GM21528 (cell line): Measurements from ENCODE around the gene MAP3K13.

Experiments used
- ATAC-seq: cut with Tn5 transposase; IDR thresholded peaks from one replicate; pipeline ENCODE4 v1.9.1; 2021; ENCODE audit warnings: mild to moderate bottlenecking, moderate library complexity; ENCODE audit not compliant: unreplicated experiment, low FRiP score

MAP3K13 gene, protein sequence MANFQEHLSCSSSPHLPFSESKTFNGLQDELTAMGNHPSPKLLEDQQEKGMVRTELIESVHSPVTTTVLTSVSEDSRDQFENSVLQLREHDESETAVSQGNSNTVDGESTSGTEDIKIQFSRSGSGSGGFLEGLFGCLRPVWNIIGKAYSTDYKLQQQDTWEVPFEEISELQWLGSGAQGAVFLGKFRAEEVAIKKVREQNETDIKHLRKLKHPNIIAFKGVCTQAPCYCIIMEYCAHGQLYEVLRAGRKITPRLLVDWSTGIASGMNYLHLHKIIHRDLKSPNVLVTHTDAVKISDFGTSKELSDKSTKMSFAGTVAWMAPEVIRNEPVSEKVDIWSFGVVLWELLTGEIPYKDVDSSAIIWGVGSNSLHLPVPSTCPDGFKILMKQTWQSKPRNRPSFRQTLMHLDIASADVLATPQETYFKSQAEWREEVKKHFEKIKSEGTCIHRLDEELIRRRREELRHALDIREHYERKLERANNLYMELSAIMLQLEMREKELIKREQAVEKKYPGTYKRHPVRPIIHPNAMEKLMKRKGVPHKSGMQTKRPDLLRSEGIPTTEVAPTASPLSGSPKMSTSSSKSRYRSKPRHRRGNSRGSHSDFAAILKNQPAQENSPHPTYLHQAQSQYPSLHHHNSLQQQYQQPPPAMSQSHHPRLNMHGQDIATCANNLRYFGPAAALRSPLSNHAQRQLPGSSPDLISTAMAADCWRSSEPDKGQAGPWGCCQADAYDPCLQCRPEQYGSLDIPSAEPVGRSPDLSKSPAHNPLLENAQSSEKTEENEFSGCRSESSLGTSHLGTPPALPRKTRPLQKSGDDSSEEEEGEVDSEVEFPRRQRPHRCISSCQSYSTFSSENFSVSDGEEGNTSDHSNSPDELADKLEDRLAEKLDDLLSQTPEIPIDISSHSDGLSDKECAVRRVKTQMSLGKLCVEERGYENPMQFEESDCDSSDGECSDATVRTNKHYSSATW

DNA sequence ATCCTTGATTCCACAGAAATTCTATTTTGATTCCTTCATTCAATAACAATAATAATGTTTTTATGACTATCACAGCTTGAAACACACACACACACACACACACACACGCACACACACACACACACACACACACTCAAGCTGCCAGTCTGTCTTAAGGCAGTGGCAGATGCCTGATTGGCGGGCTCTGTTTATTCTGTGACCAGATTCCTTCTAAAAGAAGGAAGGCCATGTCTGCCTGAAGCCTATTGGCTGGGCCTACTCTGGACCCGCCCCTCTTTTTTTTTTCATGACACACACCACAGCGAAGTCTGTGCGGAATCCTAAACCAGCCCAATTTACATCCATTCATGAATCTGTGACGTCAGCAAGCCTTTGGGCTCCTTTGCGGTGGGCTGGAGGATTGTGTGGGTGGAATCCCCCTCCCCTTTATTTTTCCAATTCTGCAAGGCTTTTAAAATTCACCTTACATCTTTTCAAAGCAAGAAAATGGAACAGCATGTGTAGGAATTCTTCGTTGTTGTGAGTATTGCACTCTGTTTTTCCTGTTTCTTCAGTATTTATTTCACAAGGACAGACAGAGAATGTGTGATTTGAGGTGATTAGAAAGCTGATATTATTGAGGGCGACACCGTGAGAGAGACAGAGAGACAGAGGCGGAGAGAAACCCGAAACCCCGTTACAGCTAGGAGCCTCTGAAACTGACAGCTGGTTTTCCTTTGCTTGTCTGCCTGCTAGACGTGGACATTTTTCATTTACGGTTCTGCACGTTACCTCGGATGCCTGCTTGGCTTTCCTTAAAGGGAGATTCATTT lies at the start of gene MAP3K13:
MAP3K13 (plus strand) TSS at position 287 of the 812 bp plus-strand sequence. CDS start 65,446 bp downstream, outside the sequence.
- ATAC-seq, result peak; percentile 93

DNA sequence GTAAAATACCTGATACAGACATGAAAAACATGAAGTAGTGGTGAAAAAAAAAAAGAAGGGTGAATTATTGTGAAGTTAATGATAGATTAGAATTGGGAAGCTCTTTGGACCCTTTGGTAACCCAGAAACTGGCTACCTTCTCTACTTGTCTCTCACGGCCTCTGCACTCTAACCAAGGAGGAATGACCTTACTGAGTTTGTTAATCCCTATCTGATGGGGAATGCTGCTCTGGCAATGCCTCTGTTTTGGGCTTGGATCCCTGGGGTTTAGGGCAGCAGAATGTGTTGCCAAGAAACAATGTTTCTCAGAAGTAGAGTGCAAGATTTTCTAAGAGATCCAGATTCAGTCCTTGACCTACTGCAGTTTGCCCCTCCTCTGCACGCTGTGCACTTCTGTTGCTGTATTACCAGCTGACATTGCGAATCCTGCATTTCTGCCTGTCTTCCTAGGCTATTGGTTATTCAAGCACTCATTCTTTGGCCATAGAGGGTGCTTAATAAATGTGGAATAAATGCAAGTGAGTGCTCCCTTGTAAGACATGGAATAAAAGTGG lies 49.2 kb upstream of the MAP3K13 start:
- ATAC-seq, result no peak

DNA sequence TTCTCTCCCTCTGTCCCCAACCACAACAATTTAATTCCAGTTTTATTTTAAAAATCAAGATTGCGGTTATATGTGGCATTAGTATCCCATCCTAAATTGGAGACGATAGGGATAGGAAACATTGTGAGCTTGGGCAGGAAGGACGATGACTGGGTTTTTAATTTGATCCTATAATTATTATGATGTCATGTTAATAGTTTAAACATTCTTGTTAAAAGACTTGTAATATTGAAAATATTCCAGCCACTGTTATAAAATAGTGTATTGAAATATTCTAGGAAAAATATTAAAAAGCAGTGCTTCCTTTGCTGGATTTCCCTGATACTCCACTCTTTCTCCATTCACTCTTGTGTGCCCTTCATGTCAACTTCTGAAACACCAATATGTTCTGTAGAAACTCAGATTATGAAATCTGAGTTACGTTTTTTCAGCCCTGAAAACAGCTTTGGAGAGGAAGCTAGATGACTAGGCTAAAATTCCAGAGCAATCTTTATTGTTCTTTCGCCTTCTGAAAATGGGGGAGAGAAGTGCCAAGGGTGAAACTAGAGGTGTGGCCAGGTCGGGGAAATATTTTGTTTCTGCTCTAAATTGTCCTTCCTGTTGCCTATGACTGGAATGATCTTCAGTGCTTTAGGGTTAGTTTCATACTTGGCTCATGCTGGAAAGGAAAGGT lies 46.1 kb upstream of the MAP3K13 start:
- no peak for ATAC-seq

DNA sequence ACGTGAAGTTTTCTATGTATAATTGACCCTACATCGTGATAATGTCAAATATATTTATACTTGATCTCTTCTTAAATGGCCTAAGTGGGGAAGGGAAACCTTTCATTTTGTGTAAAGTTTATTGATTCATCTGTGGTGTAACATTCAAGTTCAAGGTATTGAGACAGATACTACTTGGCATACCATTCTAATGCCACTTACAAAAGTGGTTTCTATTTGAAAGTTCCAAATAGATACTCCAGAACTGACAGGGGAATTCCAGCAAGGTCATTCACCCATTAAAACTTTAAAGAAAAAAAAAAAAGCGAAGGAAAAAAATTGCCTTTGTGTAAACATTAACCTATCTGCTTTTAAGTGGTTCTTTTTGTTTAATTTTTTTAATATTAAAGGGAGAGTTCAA lies 45.3 kb upstream of the MAP3K13 start:
- no peak for ATAC-seq

DNA sequence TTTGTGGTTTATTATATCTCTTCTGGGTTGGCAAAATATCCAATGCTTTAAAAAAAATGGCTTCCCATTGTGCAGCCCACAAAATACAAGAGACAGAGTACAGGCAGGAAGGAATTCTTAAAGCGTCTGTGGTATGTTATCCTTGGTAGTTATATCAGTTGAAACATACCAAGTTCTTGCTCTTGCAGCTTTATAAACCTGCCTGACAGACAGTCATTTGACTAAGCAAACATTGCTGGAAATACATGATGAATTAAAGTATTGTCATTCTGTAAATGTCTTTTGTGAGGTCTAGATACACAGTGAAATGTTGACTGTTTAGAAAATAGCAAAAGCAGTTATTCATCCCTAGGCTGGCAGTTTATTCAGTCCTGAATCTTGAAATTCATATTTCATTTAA lies 44.8 kb upstream of the MAP3K13 start:
- no peak for ATAC-seq

DNA sequence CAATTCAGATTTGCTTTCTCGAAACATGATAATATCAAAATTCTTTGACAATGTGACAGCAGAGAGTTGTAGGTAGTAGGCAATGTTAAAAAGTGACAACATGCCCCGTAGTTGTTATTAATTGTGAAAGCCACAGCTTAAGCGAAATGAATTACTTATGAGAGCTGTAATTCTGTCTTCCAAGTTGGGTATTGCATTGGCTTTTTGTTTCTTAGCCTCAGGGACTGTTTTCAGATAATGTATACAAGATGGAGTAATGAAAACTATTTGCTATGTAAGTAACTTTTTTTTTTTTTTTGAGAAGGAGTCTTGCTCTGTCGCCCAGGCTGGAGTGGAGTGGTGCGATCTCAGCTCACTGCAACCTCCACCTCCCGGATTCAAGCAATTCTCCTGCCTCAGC lies 43.1 kb upstream of the MAP3K13 start:
- no peak for ATAC-seq

DNA sequence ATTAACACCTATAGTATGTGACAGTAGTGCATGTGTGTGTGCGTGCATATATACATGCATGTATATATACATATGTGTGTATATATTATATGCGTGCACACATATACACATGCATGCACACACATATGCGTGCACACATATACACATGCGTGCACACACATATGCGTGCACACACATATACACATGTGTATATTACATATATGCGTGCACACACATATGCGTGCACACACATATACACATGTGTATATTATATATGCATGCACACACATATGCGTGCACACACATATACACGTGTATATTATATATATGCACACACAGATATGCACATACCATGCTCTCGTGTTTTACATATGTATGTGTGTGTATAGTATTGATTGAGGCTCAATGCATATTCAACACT lies 42.0 kb upstream of the MAP3K13 start:
- no peak for ATAC-seq

DNA sequence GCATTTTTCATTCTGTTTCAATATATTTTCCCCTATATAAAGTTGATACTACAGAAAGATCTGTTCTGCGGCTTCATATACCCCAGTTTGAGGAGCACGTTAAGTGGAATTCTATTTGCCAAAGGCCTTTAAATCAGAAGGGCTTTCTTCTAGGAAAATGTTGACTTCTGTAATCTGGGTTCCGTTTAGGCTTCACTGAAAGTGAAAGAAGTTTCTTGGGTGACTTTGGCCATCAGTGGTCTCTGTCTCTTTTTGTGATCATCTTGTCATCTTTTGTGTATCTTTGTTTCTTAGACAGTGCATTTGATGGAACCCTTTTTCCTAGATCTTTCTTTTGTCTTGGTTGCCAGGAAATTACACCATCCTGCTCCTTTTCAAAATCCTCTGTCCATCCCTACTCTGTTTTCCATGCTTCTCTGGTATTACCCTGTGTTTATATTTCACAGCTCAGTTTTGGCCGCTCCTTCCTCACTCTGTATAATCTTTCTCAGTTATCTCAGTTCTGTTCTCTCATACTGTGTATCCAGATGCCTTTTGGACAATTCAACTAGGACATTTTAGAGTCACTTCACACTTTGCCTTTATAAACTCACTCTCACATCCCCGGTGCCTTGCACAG lies 40.7 kb upstream of the MAP3K13 start:
- ATAC-seq, result no peak

DNA sequence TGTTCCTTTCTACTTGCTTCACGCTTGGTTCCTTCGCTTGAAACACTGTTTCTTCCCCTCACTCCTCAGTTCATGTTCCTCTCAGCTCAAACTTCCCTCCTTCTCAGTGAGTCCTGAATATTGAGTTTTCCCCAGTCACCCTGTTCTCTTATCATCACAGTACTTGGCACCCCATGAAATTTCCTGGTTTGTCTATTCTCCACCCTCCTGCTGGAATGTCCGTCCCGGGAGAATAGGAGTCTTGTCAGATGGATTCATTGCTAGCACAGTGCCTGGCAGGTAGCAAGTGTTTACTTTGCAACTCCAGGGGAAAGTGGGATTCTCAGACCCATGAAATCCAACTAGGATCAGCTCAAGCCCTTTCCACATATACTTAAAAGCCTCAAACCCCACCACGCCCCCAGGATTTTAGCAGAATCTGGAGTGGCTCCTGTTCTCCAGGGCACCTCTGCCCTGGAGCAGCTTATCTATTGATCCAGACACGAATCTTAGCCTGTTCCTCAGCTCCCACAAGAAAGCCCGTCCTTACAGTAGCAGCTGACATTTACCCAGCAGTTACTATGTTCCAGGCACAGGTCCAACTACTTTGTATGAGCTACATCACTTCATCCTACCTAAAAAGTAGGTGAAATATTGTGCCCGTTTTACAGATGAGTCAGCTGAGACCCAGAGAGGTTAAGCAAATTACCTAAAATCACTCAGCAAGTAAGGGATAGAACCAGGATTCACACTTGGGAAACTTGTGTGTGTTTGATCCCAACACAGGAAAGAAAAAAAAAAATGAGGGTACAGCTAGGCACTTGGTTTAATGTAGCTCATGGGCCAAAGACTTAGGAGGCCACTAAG lies 36.8 kb upstream of the MAP3K13 start:
- no peak for ATAC-seq

DNA sequence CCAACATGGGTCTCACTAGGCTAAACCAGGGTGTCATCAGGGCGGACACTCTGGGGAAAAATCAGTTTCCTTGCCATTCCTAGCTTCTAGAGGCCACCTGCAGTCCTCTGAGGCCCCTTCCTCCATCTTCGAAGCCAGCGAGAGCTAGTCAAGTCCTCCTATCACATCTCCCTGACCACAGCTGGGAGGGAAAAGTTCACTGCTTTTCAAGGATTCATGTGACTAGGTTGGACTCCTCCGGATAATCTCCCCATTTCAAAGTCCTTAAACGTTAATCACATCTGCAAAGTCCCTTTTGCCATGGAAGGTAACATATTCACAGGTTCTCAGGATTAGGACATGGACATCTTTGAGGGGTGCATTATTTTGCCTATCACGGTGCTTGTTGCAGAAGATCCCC lies 35.9 kb upstream of the MAP3K13 start:
- no peak for ATAC-seq

DNA sequence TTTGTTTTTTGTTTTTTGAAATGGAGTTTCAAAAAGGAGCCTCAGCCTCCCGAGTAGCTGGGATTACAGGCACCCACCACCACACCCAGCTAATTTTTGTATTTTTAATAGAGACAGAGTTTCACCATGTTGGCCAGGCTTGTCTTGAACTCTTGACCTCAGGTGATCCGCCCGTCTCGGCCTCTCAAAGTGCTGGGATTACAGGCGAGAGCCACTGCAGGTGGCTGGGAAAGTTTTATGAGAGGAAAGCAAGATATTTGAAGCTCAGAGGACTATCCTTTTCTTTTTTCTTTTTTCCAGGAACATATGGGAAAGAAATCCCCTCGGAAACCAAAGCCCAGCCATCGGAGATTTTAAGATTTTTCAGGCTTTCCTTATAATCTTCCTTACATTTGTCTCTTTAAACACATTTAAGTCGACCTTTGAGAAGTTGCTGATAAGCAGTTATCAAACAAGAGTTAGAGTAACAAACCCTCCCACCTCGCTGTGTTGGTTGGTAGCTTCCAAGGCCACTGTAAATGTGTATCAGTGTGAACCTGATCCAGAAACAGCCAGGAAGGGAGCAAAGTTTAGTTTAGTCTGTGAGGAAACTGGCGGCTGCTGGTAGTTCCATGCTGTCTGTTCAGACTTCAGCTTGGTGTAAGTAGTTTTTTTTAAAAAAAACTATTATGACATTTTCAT lies 34.5 kb upstream of the MAP3K13 start:
- no peak for ATAC-seq

DNA sequence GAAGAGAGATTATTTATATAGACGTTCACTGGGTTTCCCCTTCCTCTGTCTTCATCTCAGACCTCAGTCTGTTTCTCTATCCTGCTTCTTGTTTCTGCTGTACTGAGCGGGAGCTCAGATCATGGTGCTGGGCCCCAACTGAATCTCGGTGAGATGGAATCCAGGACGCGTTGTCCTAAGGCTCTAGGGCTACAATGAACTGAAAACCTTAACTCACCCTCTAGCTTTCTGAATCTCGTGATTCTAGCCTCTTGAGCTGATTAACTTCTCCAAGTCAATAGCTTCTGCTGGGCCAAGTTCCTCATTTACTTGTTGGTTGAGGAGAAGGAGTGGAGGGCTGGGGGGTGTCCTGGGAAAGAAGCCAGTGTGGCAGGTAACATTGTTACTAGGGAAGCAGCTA lies 32.7 kb upstream of the MAP3K13 start:
- ATAC-seq, result no peak

DNA sequence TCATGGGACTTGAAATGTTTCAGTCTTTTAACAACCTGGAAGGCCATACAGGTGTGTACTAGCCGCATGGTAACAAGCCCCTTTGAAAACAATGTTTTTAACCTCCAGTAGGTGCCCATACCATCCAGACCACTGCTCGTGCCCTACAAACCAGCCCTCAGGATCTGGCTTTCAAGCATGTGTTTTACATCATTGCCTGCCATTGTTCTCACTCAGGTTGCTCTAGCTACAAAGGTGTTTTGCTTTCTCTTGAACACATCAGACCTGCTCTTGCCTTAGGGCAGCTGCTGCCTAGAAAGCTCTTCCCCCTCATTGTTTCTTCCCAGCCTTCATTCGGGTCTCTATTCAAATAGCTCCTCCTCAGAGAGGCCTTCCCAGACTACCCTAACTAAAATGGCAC lies 32.3 kb upstream of the MAP3K13 start:
- ATAC-seq, result no peak

DNA sequence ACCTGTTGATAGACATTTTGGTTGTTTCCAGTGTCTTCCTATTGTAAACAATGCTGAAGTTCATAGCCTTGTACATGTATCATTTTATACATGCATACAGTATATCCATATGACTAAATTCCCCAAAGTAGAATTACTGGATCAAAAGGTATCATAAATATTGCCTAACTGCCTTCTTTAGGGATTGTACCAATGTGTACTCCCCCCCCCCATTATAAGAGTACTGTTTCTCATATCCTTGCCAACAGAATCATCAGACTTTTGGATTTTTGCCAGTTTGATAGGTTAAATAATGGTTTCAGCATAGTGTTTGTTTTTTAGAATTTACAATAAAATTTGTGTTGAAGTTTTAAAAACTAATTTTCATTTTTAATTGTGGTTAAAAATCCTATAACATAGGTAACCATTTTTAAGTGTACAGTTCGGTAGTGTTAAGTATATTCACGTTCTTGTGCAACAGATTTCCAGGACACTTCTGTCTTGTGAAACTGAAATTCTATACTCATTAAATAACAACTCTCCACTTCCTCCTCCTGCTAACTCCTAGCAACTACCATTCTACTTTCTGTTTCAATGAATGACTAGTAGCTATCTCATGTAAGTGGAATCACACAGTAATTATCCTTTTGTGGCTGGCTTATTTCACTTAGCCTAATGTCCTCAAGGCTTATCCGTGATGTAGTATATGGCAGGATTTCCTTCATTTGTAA lies 30.8 kb upstream of the MAP3K13 start:
- ATAC-seq, result peak; percentile 98

DNA sequence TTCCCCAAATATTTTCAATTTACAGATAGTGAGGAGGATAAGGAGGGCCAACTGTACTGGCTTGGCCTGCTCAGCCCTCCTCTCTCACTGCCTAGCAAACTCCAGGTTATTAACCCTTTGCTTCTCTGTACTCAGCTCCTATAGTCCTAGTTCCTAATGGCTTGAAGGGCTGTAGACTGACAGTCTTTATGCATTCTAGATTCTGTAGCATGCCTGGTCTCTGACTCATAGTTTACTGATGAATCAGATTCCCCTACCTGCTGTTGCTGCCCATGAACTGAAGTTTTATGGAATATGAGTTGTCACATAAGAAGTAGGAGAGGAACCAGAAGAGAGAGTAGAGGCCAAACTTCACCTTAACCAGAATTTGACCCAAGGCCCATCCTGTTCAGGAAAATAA lies 27.1 kb upstream of the MAP3K13 start:
- no peak for ATAC-seq

DNA sequence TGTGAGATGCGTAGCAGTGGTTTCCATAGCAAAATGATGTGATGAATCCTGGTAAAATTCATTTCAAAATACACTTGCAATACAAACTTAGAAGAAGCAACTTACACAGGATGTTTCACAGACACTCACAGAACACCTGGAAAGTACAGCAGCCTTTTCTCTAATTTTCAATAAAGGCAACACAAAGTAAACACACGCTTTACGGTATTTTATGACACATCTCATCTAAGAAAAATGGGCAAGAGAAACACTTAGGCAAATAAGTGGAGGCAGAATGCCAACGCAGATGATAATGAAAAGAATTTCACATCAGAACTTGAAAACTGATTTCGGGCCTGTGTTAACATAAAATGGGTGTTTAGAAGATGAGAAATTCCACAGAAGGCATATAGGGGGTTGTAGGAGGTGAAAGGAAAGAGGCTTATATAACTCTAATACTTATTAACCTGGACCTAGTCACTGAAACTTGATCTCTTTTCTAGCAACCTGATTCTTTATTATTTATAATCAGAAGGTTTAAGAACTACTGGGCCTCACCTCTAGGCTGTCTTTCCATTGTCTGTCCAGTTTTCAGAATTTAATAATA lies 25.6 kb upstream of the MAP3K13 start:
- ATAC-seq, result no peak

DNA sequence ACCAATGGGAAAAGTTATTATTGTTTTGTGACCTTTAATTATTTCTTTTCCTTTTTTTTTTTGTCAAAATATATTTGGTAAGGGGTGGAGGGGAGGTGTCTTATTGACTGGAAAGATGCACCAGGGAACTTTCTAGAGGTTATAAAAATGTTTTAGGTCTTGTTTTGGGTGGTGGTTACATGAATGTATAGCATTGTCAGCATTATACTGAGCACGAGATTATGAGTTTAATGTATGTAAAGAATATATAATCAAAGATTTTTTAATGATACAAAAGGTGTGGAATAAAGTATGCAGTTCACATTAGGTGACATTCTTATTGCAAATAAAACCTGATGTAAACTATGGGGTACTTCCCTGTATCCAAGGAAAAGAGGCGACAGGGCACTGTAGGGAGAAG lies 23.0 kb upstream of the MAP3K13 start:
- ATAC-seq, result no peak
